ENCODE data around the gene TMOD3. TPM values are rescaled to one million over a fixed set of nuclear protein-coding genes. Genes with fewer than 3 reads are reported as not detected.

The TMOD3 gene
- total and polyA plus RNA-seq, 2 of the 8 experiments (the other 6 are each of a cell fraction or from before 2014, with no cell fraction given), result 3.9 to 29.0 TPM

DNA sequence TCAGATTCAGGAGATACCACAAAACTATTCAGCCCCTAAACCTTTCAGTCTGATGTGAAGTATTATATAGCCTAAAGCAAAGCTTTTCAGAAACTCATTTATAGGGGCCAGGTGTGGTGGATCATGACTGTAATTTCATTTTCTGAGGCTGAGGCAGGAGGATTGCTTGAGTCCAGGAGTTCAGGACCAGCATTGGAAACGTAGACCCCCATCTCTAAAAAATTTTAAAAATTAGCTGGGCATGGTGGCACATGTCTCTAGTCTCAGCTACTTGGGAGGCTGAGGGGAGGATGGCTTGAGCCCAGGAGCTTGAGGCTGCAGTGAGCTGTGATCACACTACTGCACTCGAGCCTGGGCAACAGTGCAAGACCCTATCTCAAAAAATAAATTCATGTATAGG, 60.0 kb downstream of the TMOD3 start (continued):
- TF ChIP-seq RBBP5 (IDR thresholded peaks at IDR 0.05; ENCODE audit: borderline replicate concordance, low read depth, low read length), result no peak
